Ecto neural progenitor cell (in vitro differentiated cells): Measurements from ENCODE around the gene EGR4.

Experiments used
- DNase-seq: peaks from one replicate; pipeline ENCODE4 v3.0.0-alpha.2; 2018; ENCODE audit warnings: low spot score

EGR4 gene

GRCh38 chr2:73249636-73250035, 43.7 kb downstream of the EGR4 start:
- no peak for DNase-seq

GRCh38 chr2:73246850-73247249, 46.5 kb downstream of the EGR4 start:
- DNase-seq, result no peak

GRCh38 chr2:73244580-73244979, 48.8 kb downstream of the EGR4 start:
- DNase-seq, result no peak

- no peak for DNase-seq
Observed at GRCh38 chr2:73243884-73244570, 49.3 kb downstream of the EGR4 start.
